ENCODE data around the gene WNT8B.

- no peak for TF ChIP-seq CTCF (IDR thresholded peaks at IDR 0.05)
- no peak for TF ChIP-seq POLR2A (IDR thresholded peaks at IDR 0.05)
Measured at GRCh38 chr10:100468978-100469377, 6.2 kb downstream of the WNT8B start.
